ENCODE data around the gene FAM9C. TPM values are rescaled to one million over a fixed set of nuclear protein-coding genes. Genes with fewer than 3 reads are reported as not detected.

The FAM9C gene
- total and polyA plus RNA-seq, 2 of the 4 experiments (the other 2 are of a cell fraction) = not detected

DNA sequence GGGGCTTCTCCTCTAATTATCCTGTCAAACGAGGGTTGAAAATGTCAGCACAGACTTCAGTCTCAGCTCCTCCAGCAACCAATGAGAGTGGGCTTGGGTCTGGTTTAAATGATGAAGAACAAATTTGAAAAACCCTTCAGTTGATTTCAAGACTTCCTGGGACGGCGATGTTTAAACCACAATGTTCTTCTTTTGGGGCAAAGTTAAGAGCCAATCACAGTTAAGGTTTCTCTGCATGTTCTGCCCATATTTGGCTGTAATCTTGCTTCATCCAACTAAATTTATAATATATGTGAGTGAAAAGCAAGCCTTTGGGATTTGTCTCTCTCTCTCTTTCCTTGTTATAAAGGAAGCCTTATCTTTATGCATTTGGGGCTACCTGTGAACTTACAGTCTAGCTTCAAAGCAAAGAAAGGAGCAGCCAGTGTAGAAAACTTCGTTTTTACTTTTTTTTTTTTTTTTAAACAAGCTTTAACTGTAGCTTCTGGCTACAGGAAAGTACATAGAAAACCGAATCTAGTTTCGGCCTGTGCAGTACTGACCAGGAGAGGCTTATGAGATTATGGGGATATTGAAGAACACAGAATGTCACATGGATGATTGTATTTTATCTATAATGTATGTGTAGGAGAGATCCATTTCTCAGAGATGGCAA is 46.8 kb upstream of the FAM9C start:
- Histone ChIP-seq H3K4ac (ENCODE audit: low read depth, low read length) (peak overlapping the region; percentile 34; the same call in 1 of the 2 replicates), H2BK20ac (ENCODE audit: low read depth, low read length) (peak overlapping the region; percentile 62; the same call in 1 of the 2 replicates), H3K23ac (ENCODE audit: low read depth, low read length) (no peak overlapping the region), H2AFZ (replicated peaks; ENCODE audit: low read length, poor library complexity) (peak overlapping the region; percentile 37), H2BK120ac (ENCODE audit: low read depth, low read length) (peak overlapping the region; percentile 54), H3K18ac (ENCODE audit: low read depth, low read length) (peak overlapping the region; percentile 71), H2BK15ac (ENCODE audit: low read depth, low read length) (no peak overlapping the region; the same call in 2 of the 3 replicates), H3K4me2 (ENCODE audit: low read depth, low read length) (peak overlapping the region; percentile 7; the same call in 1 of the 2 replicates), H4K91ac (ENCODE audit: insufficient read depth, low read depth, low read length) (no peak overlapping the region), H3K4me3 (ENCODE audit: insufficient read depth, low read depth, low read length) (no peak overlapping the region), H3K79me1 (ENCODE audit: low read depth in 1 of 2, low read length in 2 of 2) (no peaks in the 10 kb centered on the region), H3K36me3 (ENCODE audit: control insufficient read depth, insufficient read depth, low read length) (no peaks in the 10 kb centered on the region), H2AK5ac (ENCODE audit: low read depth, low read length) (no peak overlapping the region), H3K14ac (replicated peaks; ENCODE audit: low read depth, low read length) (peak overlapping the region; percentile 43), H3K9ac (ENCODE audit: low read depth, low read length) (peak overlapping the region; percentile 49; the same call in 1 of the 2 replicates), H3K27ac (ENCODE audit: insufficient read depth, low read length) (peak overlapping the region; percentile 86), H3K4me1 (ENCODE audit: control insufficient read depth, insufficient read depth, low read length) (0 out of 2 replicates have a peak, but pooled peaks cover 2% of the 10 kb centered on the region), H2BK5ac (ENCODE audit: low read depth, low read length, poor library complexity, severe bottlenecking) (no peak overlapping the region), H2AK9ac (replicated peaks; ENCODE audit: low read depth, low read length, poor library complexity) (no peak overlapping the region), H4K20me1 (ENCODE audit: insufficient read depth, low read length) (no peaks in the 10 kb centered on the region), H3K9me3 (ENCODE audit: control insufficient read depth, insufficient read depth, low read length) (no peaks in the 10 kb centered on the region), H4K5ac (ENCODE audit: low read depth, low read length) (peak overlapping the region; percentile 83), H3K9me1 (ENCODE audit: insufficient read depth, low read length) (no peaks in the 10 kb centered on the region), H3K27me3 (ENCODE audit: control insufficient read depth, insufficient read depth, low read length) (no peaks in the 10 kb centered on the region), H4K8ac (ENCODE audit: low read depth in 2 of 2, low read length in 2 of 2) (peak overlapping the region; percentile 49 to 73; a peak in 3 of 4 replicates), H3K56ac (ENCODE audit: extremely low read depth, insufficient read depth, low read length) (no peak overlapping the region)
- dilution Hi-C loops (cut with HindIII; ENCODE audit: low sequenced_read_pairs, unreplicated experiment) = no loop called here
- WGBS, 2 experiments (ENCODE audit: extremely low coverage in 2 of 2, insufficient read length in 1 of 2) = 69% methylated on average over 3 of the region's 6 CpGs; no CpG with 5 or more reads in 1 of the 2 experiments
- intact Hi-C loops (cut with micrococcal nuclease) = no loop called here
- in situ Hi-C loops (cut with MboI; ENCODE audit: low sequenced_read_pairs) = no loop called here
- no TSS peak for BruUV-seq (replicated peaks)
- DNase-seq (no peak), ATAC-seq (ENCODE audit: low read depth) (peak; percentile 25; the same call in 1 of the 2 replicates)
- CTCF ChIA-PET = no interaction called here
- POLR2A ChIA-PET (ENCODE audit: unreplicated experiment) = interaction anchor here (1.2 kb wide), 1 partner anchor 115 kb away, joined by 3 read pairs; no protein-coding TSS in a partner anchor
- TF ChIP-seq RCOR1 (IDR thresholded peaks at IDR 0.05; ENCODE audit: insufficient replicate concordance, low read length) (no peak), MAFK (IDR thresholded peaks at IDR 0.05; ENCODE audit: low read depth, low read length) (no peak), MXI1 (IDR thresholded peaks at IDR 0.05; ENCODE audit: borderline replicate concordance, low read depth, low read length) (no peak), RAD21 (IDR thresholded peaks at IDR 0.05; ENCODE audit: low read length) (no peak), RFX5 (IDR thresholded peaks at IDR 0.05; ENCODE audit: low read depth, low read length) (no peak), CHD1 (IDR thresholded peaks at IDR 0.05; ENCODE audit: low read depth, low read length) (no peak), MAZ (IDR thresholded peaks at IDR 0.05; ENCODE audit: borderline replicate concordance, low read depth, low read length) (no peak), SMC3 (IDR thresholded peaks at IDR 0.05; ENCODE audit: low read depth, low read length) (no peak), POLR2A (IDR thresholded peaks at IDR 0.05; ENCODE audit: low read depth, low read length) (no peak), CEBPB (IDR thresholded peaks at IDR 0.05; ENCODE audit: low read depth, low read length) (no peak), BHLHE40 (IDR thresholded peaks at IDR 0.05; ENCODE audit: low read depth, low read length) (no peak), FOS (IDR thresholded peaks at IDR 0.05; ENCODE audit: low read depth, low read length) (no peak), NFE2L2 (IDR thresholded peaks at IDR 0.05; ENCODE audit: low read depth, low read length) (no peak)
- TF ChIP-seq, protein P1, sequence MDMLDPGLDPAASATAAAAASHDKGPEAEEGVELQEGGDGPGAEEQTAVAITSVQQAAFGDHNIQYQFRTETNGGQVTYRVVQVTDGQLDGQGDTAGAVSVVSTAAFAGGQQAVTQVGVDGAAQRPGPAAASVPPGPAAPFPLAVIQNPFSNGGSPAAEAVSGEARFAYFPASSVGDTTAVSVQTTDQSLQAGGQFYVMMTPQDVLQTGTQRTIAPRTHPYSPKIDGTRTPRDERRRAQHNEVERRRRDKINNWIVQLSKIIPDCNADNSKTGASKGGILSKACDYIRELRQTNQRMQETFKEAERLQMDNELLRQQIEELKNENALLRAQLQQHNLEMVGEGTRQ (IDR thresholded peaks at IDR 0.05; ENCODE audit: low read depth, low read length) = no peak
- TF ChIP-seq, protein P2, sequence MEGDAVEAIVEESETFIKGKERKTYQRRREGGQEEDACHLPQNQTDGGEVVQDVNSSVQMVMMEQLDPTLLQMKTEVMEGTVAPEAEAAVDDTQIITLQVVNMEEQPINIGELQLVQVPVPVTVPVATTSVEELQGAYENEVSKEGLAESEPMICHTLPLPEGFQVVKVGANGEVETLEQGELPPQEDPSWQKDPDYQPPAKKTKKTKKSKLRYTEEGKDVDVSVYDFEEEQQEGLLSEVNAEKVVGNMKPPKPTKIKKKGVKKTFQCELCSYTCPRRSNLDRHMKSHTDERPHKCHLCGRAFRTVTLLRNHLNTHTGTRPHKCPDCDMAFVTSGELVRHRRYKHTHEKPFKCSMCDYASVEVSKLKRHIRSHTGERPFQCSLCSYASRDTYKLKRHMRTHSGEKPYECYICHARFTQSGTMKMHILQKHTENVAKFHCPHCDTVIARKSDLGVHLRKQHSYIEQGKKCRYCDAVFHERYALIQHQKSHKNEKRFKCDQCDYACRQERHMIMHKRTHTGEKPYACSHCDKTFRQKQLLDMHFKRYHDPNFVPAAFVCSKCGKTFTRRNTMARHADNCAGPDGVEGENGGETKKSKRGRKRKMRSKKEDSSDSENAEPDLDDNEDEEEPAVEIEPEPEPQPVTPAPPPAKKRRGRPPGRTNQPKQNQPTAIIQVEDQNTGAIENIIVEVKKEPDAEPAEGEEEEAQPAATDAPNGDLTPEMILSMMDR (conservative IDR thresholded peaks at IDR 0.05; ENCODE audit: low read depth, low read length) = no peak
